HepG2 (cell line): ENCODE results near the gene CCS. TPM values are rescaled to one million over a fixed set of nuclear protein-coding genes. Genes with fewer than 3 reads are reported as not detected.
A peak's percentile ranks its signal among the peaks of the same experiment; 100 is the strongest.

ENCODE experiments used
- GTF2F1 ChIP-seq: fragments of 150-350 bp; IDR thresholded peaks from 2 replicates; pipeline ENCODE4 v1.6.1; 2014; ENCODE audit warnings: low read length
- GTF3A ChIP-seq: sonication (generic); formaldehyde crosslinking; conservative IDR thresholded peaks from 2 replicates; pipeline ENCODE4 v1.4.0; 2020; ENCODE audit warnings: mild to moderate bottlenecking, missing genetic modification reagents
- IKZF1 ChIP-seq: fragments of 450-650 bp; IDR thresholded peaks from 2 replicates; pipeline ENCODE4 v1.7.1; 2016
- NFIB ChIP-seq: sonication (generic); formaldehyde crosslinking; IDR thresholded peaks from 2 replicates; pipeline ENCODE4 v1.9.0; 2021; ENCODE audit warnings: missing genetic modification reagents, mild to moderate bottlenecking, borderline replicate concordance
- NFRKB ChIP-seq: fragments of 450-650 bp; IDR thresholded peaks from 2 replicates; pipeline ENCODE4 v1.6.1; 2017
- NR2F6 ChIP-seq, 2 experiments: IDR thresholded peaks; 2 replicates each; pipeline ENCODE4 v1.6.1; 2016; ENCODE audit warnings: antibody characterized with exemption in 1 of 2, mild to moderate bottlenecking in 1 of 2
- REXO4 ChIP-seq: sonication (generic); formaldehyde crosslinking; IDR thresholded peaks from 2 replicates; pipeline ENCODE4 v1.8.0; 2022; ENCODE audit warnings: missing genetic modification reagents, mild to moderate bottlenecking, borderline replicate concordance
- RNF2 ChIP-seq: fragments of 450-650 bp; conservative IDR thresholded peaks from 2 replicates; pipeline ENCODE4 v1.6.1; 2016; ENCODE audit warnings: low read depth
- ZBTB1 ChIP-seq: sonication (generic); formaldehyde crosslinking; IDR thresholded peaks from 2 replicates; pipeline ENCODE4 v1.4.0; 2020; ENCODE audit warnings: missing genetic modification reagents, borderline replicate concordance
- ZFX ChIP-seq: sonication (generic); formaldehyde crosslinking; IDR thresholded peaks from 2 replicates; pipeline ENCODE4 v1.4.0; 2020; ENCODE audit warnings: mild to moderate bottlenecking, low read depth, missing genetic modification reagents, moderate library complexity
- ZNF44 ChIP-seq: sonication (generic); formaldehyde crosslinking; IDR thresholded peaks from 2 replicates; pipeline ENCODE4 v1.5.1; 2020; ENCODE audit warnings: mild to moderate bottlenecking, missing genetic modification reagents
- ZNF556 ChIP-seq: sonication (generic); formaldehyde crosslinking; IDR thresholded peaks from 2 replicates; pipeline ENCODE4 v1.4.0; 2020; ENCODE audit warnings: mild to moderate bottlenecking, missing genetic modification reagents, borderline replicate concordance
- polyA plus RNA-seq, 8 experiments: library from polyadenylated mRNA; depleted of rRNA in 3 of 8; stranded (reverse) in 7 of 8; unstranded in 1 of 8; fragments of >200 nt; fragmentation: Illumina TruSeq in 4 of 8; extraction: Trizol in 4 of 8; gene quantifications; 2 replicates each; pipeline versions ENCODE4 v1.2.1 to v1.2.3, GENCODE V29; 2011 to 2016; ENCODE audit warnings: low read depth in 4 of 8, missing spikeins in 1 of 8, mixed read lengths in 1 of 8; ENCODE audit not compliant: insufficient read depth in 1 of 8
- total RNA-seq, 5 experiments: library from RNA; depleted of rRNA; stranded (reverse); fragments of >200 nt; fragmentation: Illumina TruSeq; extraction: Trizol; gene quantifications; 2 replicates each; pipeline ENCODE4 v1.2.3, GENCODE V29; 2016; ENCODE audit warnings: low read depth in 1 of 5
- TF ChIP-seq, protein P1 (sequence below): sonication (generic); formaldehyde crosslinking; conservative IDR thresholded peaks from 2 replicates; pipeline ENCODE4 v1.5.0; 2020; ENCODE audit warnings: missing genetic modification reagents
- TF ChIP-seq, protein P2 (sequence below): sonication (generic); formaldehyde crosslinking; conservative IDR thresholded peaks from 2 replicates; pipeline ENCODE4 v1.8.0; 2022; ENCODE audit warnings: low read depth, missing genetic modification reagents
- TF ChIP-seq, protein P3 (sequence below): sonication (generic); formaldehyde crosslinking; IDR thresholded peaks from 2 replicates; pipeline ENCODE4 v1.9.0; 2021; ENCODE audit warnings: missing genetic modification reagents, mild to moderate bottlenecking, borderline replicate concordance
- TF ChIP-seq, protein P4 (sequence below): sonication (generic); formaldehyde crosslinking; IDR thresholded peaks from 2 replicates; pipeline ENCODE4 v1.4.0; 2020; ENCODE audit warnings: missing genetic modification reagents
- TF ChIP-seq, protein P5 (sequence below): sonication (generic); formaldehyde crosslinking; IDR thresholded peaks from 2 replicates; pipeline ENCODE4 v1.8.0; 2022; ENCODE audit warnings: low read depth, missing genetic modification reagents
- TF ChIP-seq, protein P6 (sequence below): sonication (generic); formaldehyde crosslinking; IDR thresholded peaks from 2 replicates; pipeline ENCODE4 v1.8.1; 2023; ENCODE audit warnings: mild to moderate bottlenecking, missing genetic modification reagents

Gene CCS
- total and polyA plus RNA-seq, 2 of the 13 experiments (the other 11 are each of a cell fraction or from before 2014, with no cell fraction given): 25.4 to 44.6 TPM

DNA sequence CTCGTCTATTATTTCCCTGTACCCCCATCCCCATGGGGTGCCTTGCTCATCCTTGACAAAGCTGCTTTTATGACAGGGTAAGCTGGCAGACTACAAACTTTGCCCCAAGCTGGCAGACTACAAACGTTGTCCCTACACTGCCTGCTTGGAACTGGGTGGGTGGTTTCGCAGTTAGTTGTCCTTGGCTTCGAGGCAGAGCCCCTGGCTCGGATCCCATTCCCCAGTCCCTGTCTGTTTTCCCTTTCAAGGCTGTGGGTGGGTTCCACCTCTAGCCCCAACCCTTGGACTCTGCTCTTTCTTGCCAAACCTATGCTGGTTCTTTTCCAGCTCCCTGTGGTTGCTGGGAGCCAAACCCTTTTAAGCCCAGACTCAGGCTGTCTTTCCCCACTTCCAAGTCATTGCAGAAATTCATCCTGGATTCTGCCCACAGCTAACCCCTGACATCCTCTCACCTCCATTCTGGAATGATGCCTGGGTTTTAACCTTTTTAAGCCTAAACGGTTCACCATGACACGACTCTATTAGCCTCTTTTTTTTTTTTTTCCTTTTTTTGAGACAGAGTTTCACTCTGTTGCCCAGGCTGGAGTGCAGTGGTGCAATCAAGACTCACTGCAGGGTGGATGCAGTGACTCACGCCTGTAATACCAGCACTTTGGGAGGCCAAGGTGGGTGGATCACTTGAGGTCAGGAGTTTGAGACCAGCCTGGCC is 14.3 kb downstream of the CCS start (continued):
- TF ChIP-seq RNF2: no peak
- TF ChIP-seq, protein P1, sequence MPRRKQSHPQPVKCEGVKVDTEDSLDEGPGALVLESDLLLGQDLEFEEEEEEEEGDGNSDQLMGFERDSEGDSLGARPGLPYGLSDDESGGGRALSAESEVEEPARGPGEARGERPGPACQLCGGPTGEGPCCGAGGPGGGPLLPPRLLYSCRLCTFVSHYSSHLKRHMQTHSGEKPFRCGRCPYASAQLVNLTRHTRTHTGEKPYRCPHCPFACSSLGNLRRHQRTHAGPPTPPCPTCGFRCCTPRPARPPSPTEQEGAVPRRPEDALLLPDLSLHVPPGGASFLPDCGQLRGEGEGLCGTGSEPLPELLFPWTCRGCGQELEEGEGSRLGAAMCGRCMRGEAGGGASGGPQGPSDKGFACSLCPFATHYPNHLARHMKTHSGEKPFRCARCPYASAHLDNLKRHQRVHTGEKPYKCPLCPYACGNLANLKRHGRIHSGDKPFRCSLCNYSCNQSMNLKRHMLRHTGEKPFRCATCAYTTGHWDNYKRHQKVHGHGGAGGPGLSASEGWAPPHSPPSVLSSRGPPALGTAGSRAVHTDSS: no peak
- no peak for TF ChIP-seq REXO4 (CRISPR knock-in tag)
- TF ChIP-seq ZNF44 (CRISPR knock-in tag): no peak
- TF ChIP-seq ZNF556 (CRISPR knock-in tag): no peak
- no peak for TF ChIP-seq IKZF1
- TF ChIP-seq NR2F6 (IDR thresholded peaks at IDR 0.05): peak; percentile 46; the same call in 1 of the 2 replicates
- TF ChIP-seq NR2F6 (CRISPR knock-in tag; IDR thresholded peaks at IDR 0.05): no peak
- no peak for TF ChIP-seq NFRKB
- TF ChIP-seq GTF2F1: no peak
- TF ChIP-seq, protein P2, sequence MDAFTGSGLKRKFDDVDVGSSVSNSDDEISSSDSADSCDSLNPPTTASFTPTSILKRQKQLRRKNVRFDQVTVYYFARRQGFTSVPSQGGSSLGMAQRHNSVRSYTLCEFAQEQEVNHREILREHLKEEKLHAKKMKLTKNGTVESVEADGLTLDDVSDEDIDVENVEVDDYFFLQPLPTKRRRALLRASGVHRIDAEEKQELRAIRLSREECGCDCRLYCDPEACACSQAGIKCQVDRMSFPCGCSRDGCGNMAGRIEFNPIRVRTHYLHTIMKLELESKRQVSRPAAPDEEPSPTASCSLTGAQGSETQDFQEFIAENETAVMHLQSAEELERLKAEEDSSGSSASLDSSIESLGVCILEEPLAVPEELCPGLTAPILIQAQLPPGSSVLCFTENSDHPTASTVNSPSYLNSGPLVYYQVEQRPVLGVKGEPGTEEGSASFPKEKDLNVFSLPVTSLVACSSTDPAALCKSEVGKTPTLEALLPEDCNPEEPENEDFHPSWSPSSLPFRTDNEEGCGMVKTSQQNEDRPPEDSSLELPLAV (CRISPR knock-in tag): no peak
- TF ChIP-seq, protein P3, sequence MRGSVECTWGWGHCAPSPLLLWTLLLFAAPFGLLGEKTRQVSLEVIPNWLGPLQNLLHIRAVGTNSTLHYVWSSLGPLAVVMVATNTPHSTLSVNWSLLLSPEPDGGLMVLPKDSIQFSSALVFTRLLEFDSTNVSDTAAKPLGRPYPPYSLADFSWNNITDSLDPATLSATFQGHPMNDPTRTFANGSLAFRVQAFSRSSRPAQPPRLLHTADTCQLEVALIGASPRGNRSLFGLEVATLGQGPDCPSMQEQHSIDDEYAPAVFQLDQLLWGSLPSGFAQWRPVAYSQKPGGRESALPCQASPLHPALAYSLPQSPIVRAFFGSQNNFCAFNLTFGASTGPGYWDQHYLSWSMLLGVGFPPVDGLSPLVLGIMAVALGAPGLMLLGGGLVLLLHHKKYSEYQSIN (CRISPR knock-in tag): no peak
- TF ChIP-seq NFIB (CRISPR knock-in tag): no peak
- TF ChIP-seq, protein P4, sequence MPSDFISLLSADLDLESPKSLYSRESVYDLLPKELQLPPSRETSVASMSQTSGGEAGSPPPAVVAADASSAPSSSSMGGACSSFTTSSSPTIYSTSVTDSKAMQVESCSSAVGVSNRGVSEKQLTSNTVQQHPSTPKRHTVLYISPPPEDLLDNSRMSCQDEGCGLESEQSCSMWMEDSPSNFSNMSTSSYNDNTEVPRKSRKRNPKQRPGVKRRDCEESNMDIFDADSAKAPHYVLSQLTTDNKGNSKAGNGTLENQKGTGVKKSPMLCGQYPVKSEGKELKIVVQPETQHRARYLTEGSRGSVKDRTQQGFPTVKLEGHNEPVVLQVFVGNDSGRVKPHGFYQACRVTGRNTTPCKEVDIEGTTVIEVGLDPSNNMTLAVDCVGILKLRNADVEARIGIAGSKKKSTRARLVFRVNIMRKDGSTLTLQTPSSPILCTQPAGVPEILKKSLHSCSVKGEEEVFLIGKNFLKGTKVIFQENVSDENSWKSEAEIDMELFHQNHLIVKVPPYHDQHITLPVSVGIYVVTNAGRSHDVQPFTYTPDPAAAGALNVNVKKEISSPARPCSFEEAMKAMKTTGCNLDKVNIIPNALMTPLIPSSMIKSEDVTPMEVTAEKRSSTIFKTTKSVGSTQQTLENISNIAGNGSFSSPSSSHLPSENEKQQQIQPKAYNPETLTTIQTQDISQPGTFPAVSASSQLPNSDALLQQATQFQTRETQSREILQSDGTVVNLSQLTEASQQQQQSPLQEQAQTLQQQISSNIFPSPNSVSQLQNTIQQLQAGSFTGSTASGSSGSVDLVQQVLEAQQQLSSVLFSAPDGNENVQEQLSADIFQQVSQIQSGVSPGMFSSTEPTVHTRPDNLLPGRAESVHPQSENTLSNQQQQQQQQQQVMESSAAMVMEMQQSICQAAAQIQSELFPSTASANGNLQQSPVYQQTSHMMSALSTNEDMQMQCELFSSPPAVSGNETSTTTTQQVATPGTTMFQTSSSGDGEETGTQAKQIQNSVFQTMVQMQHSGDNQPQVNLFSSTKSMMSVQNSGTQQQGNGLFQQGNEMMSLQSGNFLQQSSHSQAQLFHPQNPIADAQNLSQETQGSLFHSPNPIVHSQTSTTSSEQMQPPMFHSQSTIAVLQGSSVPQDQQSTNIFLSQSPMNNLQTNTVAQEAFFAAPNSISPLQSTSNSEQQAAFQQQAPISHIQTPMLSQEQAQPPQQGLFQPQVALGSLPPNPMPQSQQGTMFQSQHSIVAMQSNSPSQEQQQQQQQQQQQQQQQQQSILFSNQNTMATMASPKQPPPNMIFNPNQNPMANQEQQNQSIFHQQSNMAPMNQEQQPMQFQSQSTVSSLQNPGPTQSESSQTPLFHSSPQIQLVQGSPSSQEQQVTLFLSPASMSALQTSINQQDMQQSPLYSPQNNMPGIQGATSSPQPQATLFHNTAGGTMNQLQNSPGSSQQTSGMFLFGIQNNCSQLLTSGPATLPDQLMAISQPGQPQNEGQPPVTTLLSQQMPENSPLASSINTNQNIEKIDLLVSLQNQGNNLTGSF (CRISPR knock-in tag): no peak
- TF ChIP-seq, protein P5, sequence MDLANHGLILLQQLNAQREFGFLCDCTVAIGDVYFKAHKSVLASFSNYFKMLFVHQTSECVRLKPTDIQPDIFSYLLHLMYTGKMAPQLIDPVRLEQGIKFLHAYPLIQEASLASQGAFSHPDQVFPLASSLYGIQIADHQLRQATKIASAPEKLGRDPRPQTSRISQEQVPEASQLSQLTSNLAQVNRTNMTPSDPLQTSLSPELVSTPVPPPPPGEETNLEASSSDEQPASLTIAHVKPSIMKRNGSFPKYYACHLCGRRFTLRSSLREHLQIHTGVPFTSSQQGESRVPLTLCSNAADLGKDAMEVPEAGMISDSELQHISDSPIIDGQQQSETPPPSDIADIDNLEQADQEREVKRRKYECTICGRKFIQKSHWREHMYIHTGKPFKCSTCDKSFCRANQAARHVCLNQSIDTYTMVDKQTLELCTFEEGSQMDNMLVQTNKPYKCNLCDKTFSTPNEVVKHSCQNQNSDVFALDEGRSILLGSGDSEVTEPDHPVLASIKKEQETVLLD: no peak
- TF ChIP-seq ZBTB1 (CRISPR knock-in tag): no peak
- no peak for TF ChIP-seq GTF3A
- TF ChIP-seq, protein P6, sequence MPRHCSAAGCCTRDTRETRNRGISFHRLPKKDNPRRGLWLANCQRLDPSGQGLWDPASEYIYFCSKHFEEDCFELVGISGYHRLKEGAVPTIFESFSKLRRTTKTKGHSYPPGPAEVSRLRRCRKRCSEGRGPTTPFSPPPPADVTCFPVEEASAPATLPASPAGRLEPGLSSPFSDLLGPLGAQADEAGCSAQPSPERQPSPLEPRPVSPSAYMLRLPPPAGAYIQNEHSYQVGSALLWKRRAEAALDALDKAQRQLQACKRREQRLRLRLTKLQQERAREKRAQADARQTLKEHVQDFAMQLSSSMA: no peak
- TF ChIP-seq ZFX (CRISPR knock-in tag): no peak
